Fibroblast of mammary gland (primary cell): ENCODE measurements around the gene DALRD3.

Source experiments
- DNase-seq: peaks from one replicate; pipeline ENCODE4 v3.0.0-alpha.2; 2010; ENCODE audit warnings: low read depth
- H3K4me3 ChIP-seq: 2 replicates; pipeline ENCODE4 v1.5.1; 2011; ENCODE audit warnings: low read depth, mild to moderate bottlenecking, low read length, moderate library complexity; ENCODE audit not compliant: control insufficient read depth
- TF ChIP-seq, protein P1 (sequence below): conservative IDR thresholded peaks from 2 replicates; pipeline ENCODE4 v1.5.1; 2011; ENCODE audit warnings: low read depth, low read length, inconsistent platforms; ENCODE audit not compliant: control insufficient read depth, insufficient read depth

Gene DALRD3

GRCh38 chr3:49034650-49035049, 16.3 kb upstream of the DALRD3 start:
- H3K4me3 ChIP-seq: no peak overlapping the region
- TF ChIP-seq, protein P1, sequence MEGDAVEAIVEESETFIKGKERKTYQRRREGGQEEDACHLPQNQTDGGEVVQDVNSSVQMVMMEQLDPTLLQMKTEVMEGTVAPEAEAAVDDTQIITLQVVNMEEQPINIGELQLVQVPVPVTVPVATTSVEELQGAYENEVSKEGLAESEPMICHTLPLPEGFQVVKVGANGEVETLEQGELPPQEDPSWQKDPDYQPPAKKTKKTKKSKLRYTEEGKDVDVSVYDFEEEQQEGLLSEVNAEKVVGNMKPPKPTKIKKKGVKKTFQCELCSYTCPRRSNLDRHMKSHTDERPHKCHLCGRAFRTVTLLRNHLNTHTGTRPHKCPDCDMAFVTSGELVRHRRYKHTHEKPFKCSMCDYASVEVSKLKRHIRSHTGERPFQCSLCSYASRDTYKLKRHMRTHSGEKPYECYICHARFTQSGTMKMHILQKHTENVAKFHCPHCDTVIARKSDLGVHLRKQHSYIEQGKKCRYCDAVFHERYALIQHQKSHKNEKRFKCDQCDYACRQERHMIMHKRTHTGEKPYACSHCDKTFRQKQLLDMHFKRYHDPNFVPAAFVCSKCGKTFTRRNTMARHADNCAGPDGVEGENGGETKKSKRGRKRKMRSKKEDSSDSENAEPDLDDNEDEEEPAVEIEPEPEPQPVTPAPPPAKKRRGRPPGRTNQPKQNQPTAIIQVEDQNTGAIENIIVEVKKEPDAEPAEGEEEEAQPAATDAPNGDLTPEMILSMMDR: no peak
- DNase-seq: no peak

DNA sequence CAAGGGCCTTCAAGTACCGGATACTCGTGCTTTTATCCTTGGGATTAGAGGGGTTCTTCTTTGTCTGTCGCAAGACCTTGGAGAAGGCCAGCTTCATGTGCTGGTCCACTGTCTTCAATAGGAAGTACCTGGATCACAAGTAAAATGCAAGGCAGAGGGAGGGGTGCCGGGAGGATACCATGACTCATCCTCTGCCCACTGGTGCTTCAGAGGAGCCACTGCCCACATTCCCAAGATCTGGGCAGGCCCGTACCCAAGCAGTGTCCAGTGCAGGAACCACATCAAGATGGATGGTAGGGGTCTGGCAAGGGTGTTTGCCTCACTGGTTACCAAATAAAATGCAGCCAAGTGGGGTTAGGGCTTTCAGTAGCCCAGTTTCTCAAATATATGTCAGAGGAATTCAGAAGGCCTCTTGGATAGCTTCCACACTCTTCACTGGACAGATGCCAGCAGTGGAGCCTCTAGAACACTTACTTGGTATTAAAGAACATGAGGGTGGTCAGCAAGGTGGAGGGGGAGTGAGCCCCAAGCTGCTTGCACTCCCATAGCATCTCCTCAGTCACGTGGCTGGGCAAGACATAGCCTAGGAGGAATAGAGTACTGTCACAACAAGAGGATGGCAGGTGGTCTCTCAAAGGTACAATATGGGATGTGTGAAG, 14.4 kb upstream of the DALRD3 start:
- no peak for DNase-seq
- no peak overlapping the region for H3K4me3 ChIP-seq

DNA sequence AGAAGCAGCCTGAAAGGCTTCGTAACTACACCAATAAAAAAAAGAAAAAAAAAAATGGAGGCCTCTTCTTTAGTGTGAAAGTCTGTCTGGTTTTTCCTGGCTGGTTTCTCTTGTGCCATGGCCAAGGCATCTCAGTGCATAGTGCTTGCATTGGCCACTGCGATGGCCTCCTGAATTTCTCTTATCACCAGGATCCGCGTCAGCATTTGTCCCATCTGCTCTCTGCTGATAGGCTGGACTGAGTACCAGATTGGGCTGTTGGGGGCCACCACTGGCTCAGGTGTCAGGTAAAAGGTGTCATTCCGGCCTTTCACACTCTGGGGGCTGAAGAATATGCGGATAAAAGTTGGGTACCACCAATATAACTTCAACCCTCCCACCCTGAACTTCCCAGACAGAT, 11.9 kb upstream of the DALRD3 start:
- H3K4me3 ChIP-seq: no peak overlapping the region
- TF ChIP-seq, protein P1: no peak
- no peak for DNase-seq

More for the DNA sequence above, 14.4 kb upstream of the DALRD3 start:
- TF ChIP-seq, protein P1: no peak

DNA sequence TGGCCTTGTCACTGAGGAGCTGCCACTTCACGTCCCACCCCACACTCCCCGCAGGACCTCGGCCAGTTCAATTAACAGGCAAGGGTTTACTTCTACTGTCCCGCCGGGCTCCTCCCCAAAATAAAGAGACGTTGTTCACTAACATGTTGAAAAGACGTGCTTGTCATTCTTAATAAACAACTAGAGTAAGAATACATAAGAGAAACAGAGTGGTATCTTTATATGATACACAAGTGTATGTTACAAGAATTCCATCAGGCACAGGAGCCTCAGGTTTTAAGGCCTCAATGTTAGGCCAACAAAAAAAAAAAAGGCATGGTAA, 11.1 kb upstream of the DALRD3 start:
- peak overlapping the region; percentile 93 for H3K4me3 ChIP-seq
- TF ChIP-seq, protein P1: no peak
- DNase-seq: no peak

DNA sequence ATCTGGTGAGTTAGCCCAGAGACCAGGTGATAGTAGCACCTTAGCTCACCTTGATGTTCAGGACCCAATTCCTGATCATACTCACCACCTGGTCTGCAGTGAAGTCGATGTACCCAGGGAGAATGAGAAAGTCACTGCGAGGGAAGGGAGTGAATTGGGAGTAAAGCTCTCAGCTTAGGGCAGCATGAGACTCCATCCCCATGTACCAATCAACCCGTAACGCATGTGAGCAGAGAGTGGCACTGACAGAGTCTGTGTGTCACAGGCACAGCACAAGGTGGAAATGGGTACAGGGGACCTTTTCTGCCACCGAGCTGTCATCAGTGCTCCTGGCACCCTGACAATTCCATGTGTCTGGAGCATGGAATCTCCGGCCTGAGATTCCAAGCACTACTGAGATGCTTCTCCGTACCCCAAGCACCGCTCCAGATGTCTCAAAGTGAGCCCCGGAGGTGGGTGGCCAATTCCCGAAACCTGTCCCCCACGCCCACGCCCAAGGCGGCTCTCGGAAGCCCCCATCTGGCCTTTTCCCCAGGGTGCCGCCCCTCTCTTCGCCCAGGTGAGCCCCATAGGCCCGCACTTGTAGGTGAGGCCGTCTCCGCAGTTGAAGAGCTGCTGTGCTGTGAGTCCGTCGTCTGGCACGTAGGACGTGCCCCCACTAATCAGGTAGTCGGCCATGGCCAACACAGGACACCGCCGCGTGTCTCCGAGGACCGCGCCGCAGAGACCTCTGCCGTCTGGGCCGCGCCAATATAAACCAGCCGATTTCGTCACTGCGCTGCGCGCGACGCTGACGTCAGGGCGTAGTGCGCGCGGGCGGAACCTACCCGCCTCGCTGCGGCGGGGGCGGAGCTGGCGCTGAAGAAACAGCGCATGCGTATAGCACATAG, 10.5 kb upstream of the DALRD3 start, which contains the start of gene IMPDH2:
Gene IMPDH2 (minus strand): TSS at position 726 of the 890 bp plus-strand sequence. CDS start 48 bp downstream, at position 678.
- H3K4me3 ChIP-seq: peak within 1 kb of the TSS; percentile 93
- peak; percentile 88 for DNase-seq
- TF ChIP-seq, protein P1: no peak

GRCh38 chr3:49028298-49028672, 9.9 kb upstream of the DALRD3 start:
- H3K4me3 ChIP-seq: peak overlapping the region; percentile 93
- TF ChIP-seq, protein P1: no peak
- no peak for DNase-seq

DNA sequence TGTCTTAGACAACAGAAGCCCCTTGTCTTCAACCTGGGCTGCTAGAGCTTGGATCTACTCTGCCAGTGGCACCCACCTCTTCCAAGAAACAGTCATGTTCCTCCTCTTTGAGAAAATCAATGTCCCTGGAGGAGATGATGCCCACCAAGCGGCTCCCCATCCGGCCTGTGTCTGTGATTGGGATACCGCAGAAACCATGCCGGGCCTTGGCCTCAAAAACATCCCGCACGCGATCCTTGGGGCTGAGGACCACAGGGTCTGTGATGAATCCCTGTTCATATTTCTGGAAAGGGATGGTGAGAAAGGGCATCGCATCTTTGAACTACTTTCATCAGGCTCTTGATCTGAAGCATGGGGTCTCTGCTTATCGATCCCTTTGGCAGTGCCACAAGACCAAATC, 9.3 kb upstream of the DALRD3 start:
- no peak overlapping the region for H3K4me3 ChIP-seq
- TF ChIP-seq, protein P1: no peak
- DNase-seq: no peak
